ENCODE data around the gene BUB1B. TPM values are rescaled to one million over a fixed set of nuclear protein-coding genes. Genes with fewer than 3 reads are reported as not detected.
"Not testable (repeated sequence)": the region's sequence is repeated elsewhere in the genome, so short reads cannot be mapped to it uniquely, and the experiment has no call there.

Gene BUB1B
- 11.9 TPM for total RNA-seq (ENCODE audit: unreplicated experiment)
- long read RNA-seq, partial matches to known transcripts, result 1 of 1 reads
- long read RNA-seq, other reads (novel, unspliced or antisense), result 0 of 1 reads

DNA sequence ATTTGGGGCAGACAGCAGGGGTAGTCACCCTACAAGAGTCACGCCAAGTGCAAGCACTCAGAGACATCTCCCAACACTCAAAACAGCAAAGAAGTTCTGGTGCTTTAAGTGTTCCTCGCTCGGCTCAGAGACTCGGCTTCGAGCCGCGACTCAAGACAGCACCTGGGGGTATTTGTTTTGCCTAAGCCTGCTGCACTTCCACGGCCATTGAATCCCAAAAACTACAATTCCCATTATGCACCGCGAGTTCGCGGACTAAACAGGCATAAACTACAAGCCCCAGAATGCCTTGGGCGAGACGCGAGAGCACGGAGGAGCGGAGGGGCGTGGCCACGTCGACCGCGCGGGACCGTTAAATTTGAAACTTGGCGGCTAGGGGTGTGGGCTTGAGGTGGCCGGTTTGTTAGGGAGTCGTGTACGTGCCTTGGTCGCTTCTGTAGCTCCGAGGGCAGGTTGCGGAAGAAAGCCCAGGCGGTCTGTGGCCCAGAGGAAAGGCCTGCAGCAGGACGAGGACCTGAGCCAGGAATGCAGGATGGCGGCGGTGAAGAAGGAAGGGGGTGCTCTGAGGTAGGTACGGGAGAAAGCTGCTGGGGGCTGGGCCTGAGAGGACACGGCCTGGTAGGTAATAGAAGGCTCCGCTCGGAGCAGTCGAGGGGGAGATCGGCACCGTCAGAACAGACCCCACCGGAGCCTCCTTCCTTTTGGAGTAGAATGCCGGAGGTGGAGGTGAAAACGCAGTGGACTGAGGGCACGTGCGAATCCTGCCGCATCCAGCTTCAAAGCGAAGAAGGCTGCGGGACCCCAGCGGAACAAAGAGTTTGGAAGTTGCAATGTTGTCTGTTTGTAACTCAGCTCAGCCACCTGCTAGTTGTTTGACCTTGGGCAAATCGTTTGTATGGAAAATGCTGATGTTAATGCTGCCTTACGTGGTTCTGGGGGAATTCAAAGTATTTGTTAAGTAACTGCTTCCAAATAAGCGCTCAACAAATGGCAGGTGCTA is at the start of gene BUB1B:
Gene BUB1B (plus strand): TSS at position 381 of the 1,000 bp plus-strand sequence. CDS start 152 bp downstream, at position 533.
- Mint-ChIP-seq H3K27ac (ENCODE audit: unreplicated experiment) (no peak within 1 kb of the TSS), H3K36me3 (ENCODE audit: low read depth, unreplicated experiment) (no peaks in the 10 kb centered on the region), H3K9me3 (ENCODE audit: unreplicated experiment) (no peaks in the 10 kb centered on the region), H3K4me1 (ENCODE audit: unreplicated experiment) (no peaks in the 10 kb centered on the region), H3K27me3 (ENCODE audit: unreplicated experiment) (peaks cover 3% of the 10 kb centered on the region), H3K4me3 (ENCODE audit: unreplicated experiment) (no peak within 1 kb of the TSS)
- TF ChIP-seq, protein P1, sequence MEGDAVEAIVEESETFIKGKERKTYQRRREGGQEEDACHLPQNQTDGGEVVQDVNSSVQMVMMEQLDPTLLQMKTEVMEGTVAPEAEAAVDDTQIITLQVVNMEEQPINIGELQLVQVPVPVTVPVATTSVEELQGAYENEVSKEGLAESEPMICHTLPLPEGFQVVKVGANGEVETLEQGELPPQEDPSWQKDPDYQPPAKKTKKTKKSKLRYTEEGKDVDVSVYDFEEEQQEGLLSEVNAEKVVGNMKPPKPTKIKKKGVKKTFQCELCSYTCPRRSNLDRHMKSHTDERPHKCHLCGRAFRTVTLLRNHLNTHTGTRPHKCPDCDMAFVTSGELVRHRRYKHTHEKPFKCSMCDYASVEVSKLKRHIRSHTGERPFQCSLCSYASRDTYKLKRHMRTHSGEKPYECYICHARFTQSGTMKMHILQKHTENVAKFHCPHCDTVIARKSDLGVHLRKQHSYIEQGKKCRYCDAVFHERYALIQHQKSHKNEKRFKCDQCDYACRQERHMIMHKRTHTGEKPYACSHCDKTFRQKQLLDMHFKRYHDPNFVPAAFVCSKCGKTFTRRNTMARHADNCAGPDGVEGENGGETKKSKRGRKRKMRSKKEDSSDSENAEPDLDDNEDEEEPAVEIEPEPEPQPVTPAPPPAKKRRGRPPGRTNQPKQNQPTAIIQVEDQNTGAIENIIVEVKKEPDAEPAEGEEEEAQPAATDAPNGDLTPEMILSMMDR (IDR thresholded peaks at IDR 0.05; ENCODE audit: unreplicated experiment), result no peak
- peak; percentile 93 for DNase-seq (ENCODE audit: low spot score)

DNA sequence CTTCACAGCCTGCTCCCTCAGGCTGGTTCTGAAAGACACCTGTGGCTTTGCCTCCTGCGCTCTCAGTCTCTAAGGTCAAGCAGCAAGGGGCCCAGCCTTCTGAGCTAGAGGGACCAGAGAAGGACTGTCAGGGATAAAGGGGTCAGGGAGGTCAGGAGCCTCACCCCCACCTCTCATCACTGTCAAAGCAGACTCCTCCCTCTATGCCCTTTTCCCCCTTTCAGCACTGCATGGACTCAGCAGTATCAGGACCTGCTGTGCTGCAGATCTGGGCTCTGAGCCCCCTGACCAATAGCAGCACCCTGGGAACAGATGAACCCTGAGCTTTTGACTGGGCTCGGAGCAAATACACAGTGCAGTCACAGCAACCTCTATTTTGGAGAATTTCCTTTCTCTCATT is 49.0 kb upstream of the BUB1B start:
- Mint-ChIP-seq H3K4me3 (ENCODE audit: unreplicated experiment) (no peak overlapping the region), H3K36me3 (ENCODE audit: low read depth, unreplicated experiment) (no peaks in the 10 kb centered on the region), H3K27ac (ENCODE audit: unreplicated experiment) (no peak overlapping the region), H3K9me3 (ENCODE audit: unreplicated experiment) (no peaks in the 10 kb centered on the region), H3K4me1 (ENCODE audit: unreplicated experiment) (peaks cover 19% of the 10 kb centered on the region), H3K27me3 (ENCODE audit: unreplicated experiment) (peaks cover 5% of the 10 kb centered on the region)
- TF ChIP-seq, protein P1 (IDR thresholded peaks at IDR 0.05; ENCODE audit: unreplicated experiment), result no peak
- no peak for DNase-seq (ENCODE audit: low spot score)

- Mint-ChIP-seq H3K27me3 (ENCODE audit: unreplicated experiment) (peaks cover 4% of the 10 kb centered on the region), H3K36me3 (ENCODE audit: low read depth, unreplicated experiment) (no peaks in the 10 kb centered on the region), H3K4me3 (ENCODE audit: unreplicated experiment) (no peak overlapping the region), H3K27ac (ENCODE audit: unreplicated experiment) (no peak overlapping the region), H3K4me1 (ENCODE audit: unreplicated experiment) (peaks cover 10% of the 10 kb centered on the region), H3K9me3 (ENCODE audit: unreplicated experiment) (no peaks in the 10 kb centered on the region)
- TF ChIP-seq, protein P1 (IDR thresholded peaks at IDR 0.05; ENCODE audit: unreplicated experiment), result no peak
- DNase-seq (ENCODE audit: low spot score), result no peak
Measured at GRCh38 chr15:40112789-40113188, 48.1 kb upstream of the BUB1B start.

GRCh38 chr15:40114218-40114617 is 46.7 kb upstream of the BUB1B start:
- no peak for DNase-seq (ENCODE audit: low spot score)
- H3K4me3 Mint-ChIP-seq (ENCODE audit: unreplicated experiment), result no peak overlapping the region
- TF ChIP-seq, protein P1 (IDR thresholded peaks at IDR 0.05; ENCODE audit: unreplicated experiment), result no peak
- H3K27ac Mint-ChIP-seq (ENCODE audit: unreplicated experiment), result no peak overlapping the region
- H3K9me3 Mint-ChIP-seq (ENCODE audit: unreplicated experiment), result no peaks in the 10 kb centered on the region
- H3K4me1 Mint-ChIP-seq (ENCODE audit: unreplicated experiment), result peaks cover 6% of the 10 kb centered on the region
- peaks cover 4% of the 10 kb centered on the region for H3K27me3 Mint-ChIP-seq (ENCODE audit: unreplicated experiment)
- no peaks in the 10 kb centered on the region for H3K36me3 Mint-ChIP-seq (ENCODE audit: low read depth, unreplicated experiment)

DNA sequence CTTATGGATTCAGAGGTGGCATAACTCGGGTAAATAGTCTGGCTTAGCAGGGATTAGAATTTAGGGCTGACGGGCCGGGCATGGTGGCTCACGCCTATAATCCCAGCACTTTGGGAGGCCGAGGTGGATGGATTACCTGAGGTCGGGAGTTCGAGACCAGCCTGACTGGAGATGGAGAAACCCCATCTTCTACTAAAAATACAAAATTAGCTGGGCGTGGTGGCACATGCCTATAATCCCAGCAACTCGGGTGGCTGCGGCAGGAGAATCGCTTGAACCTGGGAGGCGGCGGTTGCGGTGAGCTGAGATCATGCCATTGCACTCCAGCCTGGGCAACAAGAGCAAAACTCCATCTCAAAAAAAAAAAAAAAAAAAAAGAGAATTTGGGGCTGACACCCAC is 45.8 kb upstream of the BUB1B start:
- not testable (repeated sequence) for H3K27me3 Mint-ChIP-seq (ENCODE audit: unreplicated experiment); DNase-seq (ENCODE audit: low spot score); H3K4me1 Mint-ChIP-seq (ENCODE audit: unreplicated experiment); H3K9me3 Mint-ChIP-seq (ENCODE audit: unreplicated experiment); H3K36me3 Mint-ChIP-seq (ENCODE audit: low read depth, unreplicated experiment); H3K27ac Mint-ChIP-seq (ENCODE audit: unreplicated experiment); H3K4me3 Mint-ChIP-seq (ENCODE audit: unreplicated experiment)

All from endothelial cell (in vitro differentiated cells).